K562 (cell line): Measurements from ENCODE around the gene ETNK2. TPM values are rescaled to one million over a fixed set of nuclear protein-coding genes. Genes with fewer than 3 reads are reported as not detected.

Source experiments
- ATF7 ChIP-seq: fragments of 450-650 bp; IDR thresholded peaks from 2 replicates; pipeline ENCODE4 v1.7.1; 2014; ENCODE audit warnings: mild to moderate bottlenecking, moderate library complexity
- COPS2 ChIP-seq: fragments of 450-650 bp; conservative IDR thresholded peaks from 2 replicates; pipeline ENCODE4 v1.6.1; 2016; ENCODE audit warnings: mild to moderate bottlenecking, moderate library complexity
- SMAD4 ChIP-seq: fragments of 250-450 bp; sonication (Bioruptor Pico); conservative IDR thresholded peaks from 2 replicates; pipeline ENCODE4 v1.8.0; 2021; ENCODE audit warnings: inconsistent platforms, mild to moderate bottlenecking, moderate library complexity
- WHSC1 ChIP-seq: IDR thresholded peaks from one replicate; pipeline ENCODE4 v1.6.1; 2012; ENCODE audit warnings: low read length, control low read depth, inconsistent platforms
- ZNF197 ChIP-seq: fragments of 200-800 bp; sonication (Bioruptor generic); IDR thresholded peaks from 2 replicates; pipeline ENCODE4 v1.6.1; 2016; ENCODE audit warnings: low read depth, missing genetic modification characterization, missing compliant biosample characterization
- polyA plus RNA-seq, 8 experiments: library from polyadenylated mRNA; depleted of rRNA in 4 of 8; stranded (reverse) in 5 of 8; unstranded in 3 of 8; fragments of >200 nt; fragmentation: Nextera tagmentation in 2 of 8; fragmentation: Illumina TruSeq in 1 of 8; extraction: Ambion mirVana in 2 of 8; extraction: Trizol in 1 of 8; gene quantifications; 2 replicates each; pipeline versions ENCODE4 v1.2.1 to v1.2.3, GENCODE V29; 2011 to 2014; ENCODE audit warnings: inconsistent platforms in 1 of 8, missing spikeins in 1 of 8
- total RNA-seq, 7 experiments: library from RNA; depleted of rRNA in 6 of 7; stranded (reverse); fragments of >200 nt in 6 of 7; fragmentation: Illumina TruSeq in 2 of 7; extraction: Trizol in 2 of 7; gene quantifications; 2 replicates each; pipeline versions ENCODE4 v1.2.1 to v1.2.3, GENCODE V29; 2011 to 2021; ENCODE audit warnings: low replicate concordance in 1 of 7
- TF ChIP-seq, protein P1 (sequence below): fragments of 450-650 bp; IDR thresholded peaks from 2 replicates; pipeline ENCODE4 v1.6.1; 2018; ENCODE audit warnings: mild to moderate bottlenecking, low read depth; ENCODE audit not compliant: partially characterized antibody
- TF ChIP-seq, protein P2 (sequence below): fragments of 250-450 bp; sonication (Bioruptor Pico); IDR thresholded peaks from 2 replicates; pipeline ENCODE4 v1.4.0; 2020; ENCODE audit warnings: mild to moderate bottlenecking
- TF ChIP-seq, protein P3 (sequence below): fragments of 150-350 bp; IDR thresholded peaks from 2 replicates; pipeline ENCODE4 v1.6.1; 2014; ENCODE audit warnings: low read depth, mild to moderate bottlenecking, low read length, borderline replicate concordance
- TF ChIP-seq, protein P4 (sequence below), 2 experiments: fragments of 250-450 bp in 1 of 2; fragments of 450-650 bp in 1 of 2; sonication (Bioruptor Pico) in 1 of 2; IDR thresholded peaks; 2 replicates each; pipeline versions ENCODE4 v1.6.1 to v1.8.0; 2016 to 2021; ENCODE audit warnings: mild to moderate bottlenecking in 2 of 2, moderate library complexity in 2 of 2, missing compliant biosample characterization in 1 of 2, missing genetic modification characterization in 1 of 2
- TF ChIP-seq, protein P5 (sequence below): fragments of 250-450 bp; sonication (Bioruptor Pico); IDR thresholded peaks from 2 replicates; pipeline ENCODE4 v1.5.0; 2021; ENCODE audit warnings: mild to moderate bottlenecking, borderline replicate concordance
- TF ChIP-seq, protein P6 (sequence below): fragments of 250-450 bp; sonication (Bioruptor Pico); IDR thresholded peaks from 2 replicates; pipeline ENCODE4 v1.6.1; 2021; ENCODE audit warnings: mild to moderate bottlenecking

The ETNK2 gene
- total and polyA plus RNA-seq, 9 of the 15 experiments (the other 6 are each of a cell fraction or from before 2014, with no cell fraction given): 0.03 to 0.38 (median 0.13) TPM; not detected in 4

DNA sequence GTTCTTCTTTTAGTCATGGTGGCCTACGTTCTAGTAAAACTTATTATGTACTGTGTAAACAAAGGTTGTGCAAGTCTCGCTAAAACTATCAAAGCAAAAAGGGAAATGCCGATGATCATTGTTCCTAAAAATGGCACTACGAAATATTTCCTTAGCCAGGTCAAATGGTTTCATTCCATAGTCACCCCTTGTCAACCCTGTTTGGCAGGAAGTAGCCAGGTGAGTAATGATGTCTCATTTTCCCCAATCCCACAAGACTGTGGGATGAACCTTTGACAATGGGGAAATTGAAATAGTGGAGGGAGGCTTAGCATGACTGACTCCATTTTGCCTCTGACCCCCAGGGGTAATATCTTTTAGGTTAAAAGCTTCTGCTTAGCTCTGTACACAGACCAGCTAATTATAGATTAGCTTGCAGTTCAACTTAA, 19.9 kb upstream of the ETNK2 start (continued):
- TF ChIP-seq, protein P1, sequence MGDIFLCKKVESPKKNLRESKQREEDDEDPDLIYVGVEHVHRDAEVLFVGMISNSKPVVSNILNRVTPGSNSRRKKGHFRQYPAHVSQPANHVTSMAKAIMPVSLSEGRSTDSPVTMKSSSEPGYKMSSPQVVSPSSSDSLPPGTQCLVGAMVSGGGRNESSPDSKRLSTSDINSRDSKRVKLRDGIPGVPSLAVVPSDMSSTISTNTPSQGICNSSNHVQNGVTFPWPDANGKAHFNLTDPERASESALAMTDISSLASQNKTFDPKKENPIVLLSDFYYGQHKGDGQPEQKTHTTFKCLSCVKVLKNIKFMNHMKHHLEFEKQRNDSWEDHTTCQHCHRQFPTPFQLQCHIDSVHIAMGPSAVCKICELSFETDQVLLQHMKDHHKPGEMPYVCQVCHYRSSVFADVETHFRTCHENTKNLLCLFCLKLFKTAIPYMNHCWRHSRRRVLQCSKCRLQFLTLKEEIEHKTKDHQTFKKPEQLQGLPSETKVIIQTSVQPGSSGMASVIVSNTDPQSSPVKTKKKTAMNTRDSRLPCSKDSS: no peak
- TF ChIP-seq, protein P2, sequence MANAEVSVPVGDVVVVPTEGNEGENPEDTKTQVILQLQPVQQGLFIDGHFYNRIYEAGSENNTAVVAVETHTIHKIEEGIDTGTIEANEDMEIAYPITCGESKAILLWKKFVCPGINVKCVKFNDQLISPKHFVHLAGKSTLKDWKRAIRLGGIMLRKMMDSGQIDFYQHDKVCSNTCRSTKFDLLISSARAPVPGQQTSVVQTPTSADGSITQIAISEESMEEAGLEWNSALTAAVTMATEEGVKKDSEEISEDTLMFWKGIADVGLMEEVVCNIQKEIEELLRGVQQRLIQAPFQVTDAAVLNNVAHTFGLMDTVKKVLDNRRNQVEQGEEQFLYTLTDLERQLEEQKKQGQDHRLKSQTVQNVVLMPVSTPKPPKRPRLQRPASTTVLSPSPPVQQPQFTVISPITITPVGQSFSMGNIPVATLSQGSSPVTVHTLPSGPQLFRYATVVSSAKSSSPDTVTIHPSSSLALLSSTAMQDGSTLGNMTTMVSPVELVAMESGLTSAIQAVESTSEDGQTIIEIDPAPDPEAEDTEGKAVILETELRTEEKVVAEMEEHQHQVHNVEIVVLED: peak; percentile 55
- no peak for TF ChIP-seq COPS2
- TF ChIP-seq, protein P3, sequence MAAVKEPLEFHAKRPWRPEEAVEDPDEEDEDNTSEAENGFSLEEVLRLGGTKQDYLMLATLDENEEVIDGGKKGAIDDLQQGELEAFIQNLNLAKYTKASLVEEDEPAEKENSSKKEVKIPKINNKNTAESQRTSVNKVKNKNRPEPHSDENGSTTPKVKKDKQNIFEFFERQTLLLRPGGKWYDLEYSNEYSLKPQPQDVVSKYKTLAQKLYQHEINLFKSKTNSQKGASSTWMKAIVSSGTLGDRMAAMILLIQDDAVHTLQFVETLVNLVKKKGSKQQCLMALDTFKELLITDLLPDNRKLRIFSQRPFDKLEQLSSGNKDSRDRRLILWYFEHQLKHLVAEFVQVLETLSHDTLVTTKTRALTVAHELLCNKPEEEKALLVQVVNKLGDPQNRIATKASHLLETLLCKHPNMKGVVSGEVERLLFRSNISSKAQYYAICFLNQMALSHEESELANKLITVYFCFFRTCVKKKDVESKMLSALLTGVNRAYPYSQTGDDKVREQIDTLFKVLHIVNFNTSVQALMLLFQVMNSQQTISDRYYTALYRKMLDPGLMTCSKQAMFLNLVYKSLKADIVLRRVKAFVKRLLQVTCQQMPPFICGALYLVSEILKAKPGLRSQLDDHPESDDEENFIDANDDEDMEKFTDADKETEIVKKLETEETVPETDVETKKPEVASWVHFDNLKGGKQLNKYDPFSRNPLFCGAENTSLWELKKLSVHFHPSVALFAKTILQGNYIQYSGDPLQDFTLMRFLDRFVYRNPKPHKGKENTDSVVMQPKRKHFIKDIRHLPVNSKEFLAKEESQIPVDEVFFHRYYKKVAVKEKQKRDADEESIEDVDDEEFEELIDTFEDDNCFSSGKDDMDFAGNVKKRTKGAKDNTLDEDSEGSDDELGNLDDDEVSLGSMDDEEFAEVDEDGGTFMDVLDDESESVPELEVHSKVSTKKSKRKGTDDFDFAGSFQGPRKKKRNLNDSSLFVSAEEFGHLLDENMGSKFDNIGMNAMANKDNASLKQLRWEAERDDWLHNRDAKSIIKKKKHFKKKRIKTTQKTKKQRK: no peak
- no peak for TF ChIP-seq WHSC1
- TF ChIP-seq ZNF197 (CRISPR knock-in tag): peak; percentile 79
- TF ChIP-seq, protein P4, sequence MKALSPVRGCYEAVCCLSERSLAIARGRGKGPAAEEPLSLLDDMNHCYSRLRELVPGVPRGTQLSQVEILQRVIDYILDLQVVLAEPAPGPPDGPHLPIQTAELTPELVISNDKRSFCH (CRISPR knock-in tag; IDR thresholded peaks at IDR 0.05): no peak
- TF ChIP-seq, protein P4 (tag; IDR thresholded peaks at IDR 0.05): 0 out of 2 replicates have a peak, but pooled peaks have one; percentile 41
- no peak for TF ChIP-seq ATF7
- TF ChIP-seq, protein P5, sequence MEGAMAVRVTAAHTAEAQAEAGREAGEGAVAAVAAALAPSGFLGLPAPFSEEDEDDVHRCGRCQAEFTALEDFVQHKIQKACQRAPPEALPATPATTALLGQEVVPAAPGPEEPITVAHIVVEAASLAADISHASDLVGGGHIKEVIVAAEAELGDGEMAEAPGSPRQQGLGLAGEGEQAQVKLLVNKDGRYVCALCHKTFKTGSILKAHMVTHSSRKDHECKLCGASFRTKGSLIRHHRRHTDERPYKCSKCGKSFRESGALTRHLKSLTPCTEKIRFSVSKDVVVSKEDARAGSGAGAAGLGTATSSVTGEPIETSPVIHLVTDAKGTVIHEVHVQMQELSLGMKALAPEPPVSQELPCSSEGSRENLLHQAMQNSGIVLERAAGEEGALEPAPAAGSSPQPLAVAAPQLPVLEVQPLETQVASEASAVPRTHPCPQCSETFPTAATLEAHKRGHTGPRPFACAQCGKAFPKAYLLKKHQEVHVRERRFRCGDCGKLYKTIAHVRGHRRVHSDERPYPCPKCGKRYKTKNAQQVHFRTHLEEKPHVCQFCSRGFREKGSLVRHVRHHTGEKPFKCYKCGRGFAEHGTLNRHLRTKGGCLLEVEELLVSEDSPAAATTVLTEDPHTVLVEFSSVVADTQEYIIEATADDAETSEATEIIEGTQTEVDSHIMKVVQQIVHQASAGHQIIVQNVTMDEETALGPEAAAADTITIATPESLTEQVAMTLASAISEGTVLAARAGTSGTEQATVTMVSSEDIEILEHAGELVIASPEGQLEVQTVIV (CRISPR knock-in tag): no peak
- TF ChIP-seq, protein P6, sequence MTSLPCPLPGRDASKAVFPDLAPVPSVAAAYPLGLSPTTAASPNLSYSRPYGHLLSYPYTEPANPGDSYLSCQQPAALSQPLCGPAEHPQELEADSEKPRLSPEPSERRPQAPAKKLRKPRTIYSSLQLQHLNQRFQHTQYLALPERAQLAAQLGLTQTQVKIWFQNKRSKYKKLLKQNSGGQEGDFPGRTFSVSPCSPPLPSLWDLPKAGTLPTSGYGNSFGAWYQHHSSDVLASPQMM: no peak
- TF ChIP-seq SMAD4 (CRISPR knock-in tag): peak; percentile 69; the same call in 1 of the 2 replicates
